Panc1 (cell line): ENCODE measurements around the gene CRISP3. TPM values are rescaled to one million over a fixed set of nuclear protein-coding genes. Genes with fewer than 3 reads are reported as not detected.

Source experiments
- ATAC-seq: fragments of 200-7000 bp; cut with Tn5 transposase; 2 replicates; pipeline ENCODE4 v1.9.1; 2020; ENCODE audit warnings: mild to moderate bottlenecking, moderate library complexity
- BruUV-seq: library from RNA; stranded (reverse); fragments of 400-500 nt; replicated peaks from 2 replicates; lab custom pipeline; 2021; lab: Mats Ljungman, UMichigan
- CTCF ChIA-PET: fragments of 300-600 bp; sonication (Branson Sonifier 250); formaldehyde crosslinking; loops from one replicate; lab custom pipeline; 2022; ENCODE audit warnings: antibody characterized with exemption; lab: Charles Lee
- POLR2A ChIA-PET: fragments of 300-600 bp; sonication (Branson Sonifier 250); formaldehyde crosslinking; loops from one replicate; lab custom pipeline; 2022; ENCODE audit warnings: antibody characterized with exemption; lab: Charles Lee
- DNase-seq: peaks from one replicate; pipeline ENCODE4 v3.0.0-alpha.2; 2010; ENCODE audit warnings: low read depth, low spot score
- H3K27ac ChIP-seq: 2 replicates; pipeline ENCODE4 v1.5.1; 2011; ENCODE audit warnings: mild to moderate bottlenecking, low read length, inconsistent platforms
- H3K27me3 ChIP-seq: fragments of 200-500 bp; sonication (Bioruptor generic); 2 replicates; pipeline ENCODE4 v1.6.0; 2014; ENCODE audit warnings: low read length, inconsistent platforms; ENCODE audit not compliant: control insufficient read depth, insufficient read depth
- H3K36me3 ChIP-seq: fragments of 200-500 bp; sonication (Bioruptor generic); 2 replicates; pipeline ENCODE4 v1.5.1; 2014; ENCODE audit warnings: inconsistent platforms, mild to moderate bottlenecking, low read length, moderate library complexity; ENCODE audit not compliant: control insufficient read depth, insufficient read depth
- H3K4me1 ChIP-seq: 2 replicates; pipeline ENCODE4 v1.5.1; 2011; ENCODE audit warnings: inconsistent platforms, mild to moderate bottlenecking, low read length, moderate library complexity; ENCODE audit not compliant: control insufficient read depth, insufficient read depth
- H3K4me3 ChIP-seq, 2 experiments: 2 replicates each; pipeline ENCODE4 v1.5.1; 2011 to 2012; ENCODE audit warnings: low read depth in 2 of 2, low read length in 2 of 2, mild to moderate bottlenecking in 2 of 2, inconsistent platforms in 1 of 2, moderate library complexity in 1 of 2
- H3K9me3 ChIP-seq: fragments of 200-500 bp; sonication (Bioruptor generic); 2 replicates; pipeline ENCODE4 v1.5.1; 2014; ENCODE audit warnings: low read depth, mild to moderate bottlenecking, inconsistent platforms, low read length, moderate library complexity; ENCODE audit not compliant: control insufficient read depth, insufficient read depth
- POLR2AphosphoS5 ChIP-seq: IDR thresholded peaks from 2 replicates; pipeline ENCODE4 v1.6.1; 2012; ENCODE audit warnings: mild to moderate bottlenecking, low read depth, low read length, moderate library complexity
- REST ChIP-seq, 2 experiments: IDR thresholded peaks; 2 replicates each; pipeline ENCODE4 v1.6.1; 2011 to 2012; ENCODE audit warnings: low read depth in 2 of 2, control low read depth in 1 of 2, low read length in 1 of 2, mild to moderate bottlenecking in 1 of 2, moderate library complexity in 1 of 2; ENCODE audit not compliant: insufficient read depth in 1 of 2
- SIN3A ChIP-seq: IDR thresholded peaks from 2 replicates; pipeline ENCODE4 v1.6.1; 2012; ENCODE audit warnings: low read depth, mild to moderate bottlenecking, low read length, moderate library complexity, borderline replicate concordance; ENCODE audit not compliant: insufficient read depth
- TCF7L2 ChIP-seq: IDR thresholded peaks from 2 replicates; pipeline ENCODE4 v1.6.1; 2011; ENCODE audit warnings: mild to moderate bottlenecking, low read depth, low read length, inconsistent platforms
- in situ Hi-C: cut with HindIII; loops from 2 replicates; pipeline ENCODE4 v1.10.0; 2016; ENCODE audit warnings: low sequenced_read_pairs, low pct_unique_long_range_greater_than_20kb
- intact Hi-C: fragments of 100-400 bp; cut with micrococcal nuclease; formaldehyde crosslinking; loops from one replicate; pipeline ENCODE4 v1.10.0; 2022; ENCODE audit not compliant: unreplicated experiment
- total RNA-seq: library from RNA; stranded (reverse); gene quantifications from one replicate; pipeline ENCODE4 v1.2.1, GENCODE V29; 2021; ENCODE audit not compliant: unreplicated experiment
- TF ChIP-seq, protein P1 (sequence below): fragments of 450-650 bp; IDR thresholded peaks from 2 replicates; pipeline ENCODE4 v1.5.1; 2017; ENCODE audit warnings: mild to moderate bottlenecking

CRISP3 gene
- total RNA-seq, 1 experiment from 2014 or later = not detected

DNA sequence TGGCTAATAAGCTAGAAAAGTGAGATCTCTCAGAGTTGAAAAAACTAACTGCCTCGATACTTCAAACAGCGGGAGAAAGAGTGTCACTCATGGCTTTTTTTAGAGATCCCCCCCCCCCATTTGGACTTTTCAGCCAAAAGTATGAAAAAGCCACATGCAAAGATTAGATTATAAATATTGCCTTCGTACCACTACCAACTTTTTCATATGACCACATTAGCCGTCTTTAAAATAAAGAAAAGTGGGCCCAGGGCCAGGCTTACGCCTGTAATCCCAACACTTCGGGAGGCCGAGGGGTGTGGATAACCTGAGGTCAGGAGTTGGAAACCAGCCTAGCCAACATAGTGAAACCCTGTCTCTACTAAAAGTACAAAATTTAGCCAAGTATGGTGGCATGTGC is 38.5 kb upstream of the CRISP3 start:
- no TSS peak for BruUV-seq
- H3K4me1 ChIP-seq = no peaks in the 10 kb centered on the region
- H3K27me3 ChIP-seq = no peaks in the 10 kb centered on the region
- TF ChIP-seq REST (IDR thresholded peaks at IDR 0.05; ENCODE audit: insufficient read depth in 1 of 2, low read depth in 2 of 2, low read length in 1 of 2) = no peak
- no peak for TF ChIP-seq SIN3A
- no peak for TF ChIP-seq TCF7L2
- TF ChIP-seq, protein P1, sequence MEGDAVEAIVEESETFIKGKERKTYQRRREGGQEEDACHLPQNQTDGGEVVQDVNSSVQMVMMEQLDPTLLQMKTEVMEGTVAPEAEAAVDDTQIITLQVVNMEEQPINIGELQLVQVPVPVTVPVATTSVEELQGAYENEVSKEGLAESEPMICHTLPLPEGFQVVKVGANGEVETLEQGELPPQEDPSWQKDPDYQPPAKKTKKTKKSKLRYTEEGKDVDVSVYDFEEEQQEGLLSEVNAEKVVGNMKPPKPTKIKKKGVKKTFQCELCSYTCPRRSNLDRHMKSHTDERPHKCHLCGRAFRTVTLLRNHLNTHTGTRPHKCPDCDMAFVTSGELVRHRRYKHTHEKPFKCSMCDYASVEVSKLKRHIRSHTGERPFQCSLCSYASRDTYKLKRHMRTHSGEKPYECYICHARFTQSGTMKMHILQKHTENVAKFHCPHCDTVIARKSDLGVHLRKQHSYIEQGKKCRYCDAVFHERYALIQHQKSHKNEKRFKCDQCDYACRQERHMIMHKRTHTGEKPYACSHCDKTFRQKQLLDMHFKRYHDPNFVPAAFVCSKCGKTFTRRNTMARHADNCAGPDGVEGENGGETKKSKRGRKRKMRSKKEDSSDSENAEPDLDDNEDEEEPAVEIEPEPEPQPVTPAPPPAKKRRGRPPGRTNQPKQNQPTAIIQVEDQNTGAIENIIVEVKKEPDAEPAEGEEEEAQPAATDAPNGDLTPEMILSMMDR = no peak
- no peak for TF ChIP-seq POLR2AphosphoS5
- DNase-seq (no peak), ATAC-seq (no peak)
- in situ Hi-C loops (no loop called here), intact Hi-C loops (no loop called here)
- H3K36me3 ChIP-seq = no peaks in the 10 kb centered on the region
- ChIA-PET CTCF (no interaction called here), POLR2A (no interaction called here)
- no peak overlapping the region for H3K4me3 ChIP-seq
- H3K27ac ChIP-seq = no peak overlapping the region
- no peaks in the 10 kb centered on the region for H3K9me3 ChIP-seq

DNA sequence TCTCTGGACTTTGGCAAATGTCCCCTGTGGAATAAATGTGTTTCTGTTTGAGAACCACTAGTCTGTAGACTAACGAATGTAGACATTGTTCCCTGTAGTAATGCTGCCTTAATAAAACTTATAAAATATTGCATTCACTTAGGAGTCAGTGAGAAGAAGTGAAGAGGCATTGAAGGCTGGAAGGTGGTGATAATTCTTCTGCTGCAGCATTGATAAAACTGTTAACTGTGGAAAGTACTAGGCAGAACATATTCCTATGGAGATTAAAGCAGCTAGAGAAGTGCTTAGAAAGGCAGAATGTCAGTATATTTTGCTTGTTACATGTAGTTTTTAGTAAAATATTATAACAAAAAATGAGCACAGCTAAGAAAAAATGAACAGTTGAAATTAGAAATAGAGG is 38.1 kb upstream of the CRISP3 start:
- H3K4me1 ChIP-seq = no peaks in the 10 kb centered on the region
- no peak overlapping the region for H3K27ac ChIP-seq
- TF ChIP-seq REST (IDR thresholded peaks at IDR 0.05; ENCODE audit: insufficient read depth in 1 of 2, low read depth in 2 of 2, low read length in 1 of 2) = no peak
- no peak for TF ChIP-seq TCF7L2
- TF ChIP-seq, protein P1 = no peak
- no peak for TF ChIP-seq SIN3A
- TF ChIP-seq POLR2AphosphoS5 = no peak
- no peaks in the 10 kb centered on the region for H3K27me3 ChIP-seq
- H3K36me3 ChIP-seq = no peaks in the 10 kb centered on the region
- no peaks in the 10 kb centered on the region for H3K9me3 ChIP-seq
- H3K4me3 ChIP-seq = no peak overlapping the region
- no TSS peak for BruUV-seq
- CTCF ChIA-PET = no interaction called here
- in situ Hi-C loops = no loop called here
- DNase-seq (no peak), ATAC-seq (no peak)
- intact Hi-C loops = no loop called here
- POLR2A ChIA-PET = no interaction called here
